IMR-90 (cell line): ENCODE results near the gene TTC28.

Experiments
- MXI1 ChIP-seq: IDR thresholded peaks from 2 replicates; pipeline ENCODE4 v1.6.1; 2012; ENCODE audit warnings: low read depth, mild to moderate bottlenecking, low read length, moderate library complexity, borderline replicate concordance
- TF ChIP-seq, protein P1 (sequence below): fragments of 150-350 bp; IDR thresholded peaks from 2 replicates; pipeline ENCODE4 v1.6.1; 2016; ENCODE audit warnings: low read depth, mild to moderate bottlenecking, low read length, moderate library complexity, borderline replicate concordance

GRCh38 chr22:28172892-28173670 lies 506.6 kb downstream of the TTC28 start:
- TF ChIP-seq, protein P1, sequence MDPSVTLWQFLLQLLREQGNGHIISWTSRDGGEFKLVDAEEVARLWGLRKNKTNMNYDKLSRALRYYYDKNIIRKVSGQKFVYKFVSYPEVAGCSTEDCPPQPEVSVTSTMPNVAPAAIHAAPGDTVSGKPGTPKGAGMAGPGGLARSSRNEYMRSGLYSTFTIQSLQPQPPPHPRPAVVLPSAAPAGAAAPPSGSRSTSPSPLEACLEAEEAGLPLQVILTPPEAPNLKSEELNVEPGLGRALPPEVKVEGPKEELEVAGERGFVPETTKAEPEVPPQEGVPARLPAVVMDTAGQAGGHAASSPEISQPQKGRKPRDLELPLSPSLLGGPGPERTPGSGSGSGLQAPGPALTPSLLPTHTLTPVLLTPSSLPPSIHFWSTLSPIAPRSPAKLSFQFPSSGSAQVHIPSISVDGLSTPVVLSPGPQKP, result no peak
- no peak for TF ChIP-seq MXI1
